ENCODE measurements around the gene NOL3. TPM values are rescaled to one million over a fixed set of nuclear protein-coding genes. Genes with fewer than 3 reads are reported as not detected.

NOL3 gene
- total and polyA plus RNA-seq, 9 of the 15 experiments (the other 6 are each of a cell fraction or from before 2014, with no cell fraction given) = 0.45 to 14.0 (median 5.4) TPM

DNA sequence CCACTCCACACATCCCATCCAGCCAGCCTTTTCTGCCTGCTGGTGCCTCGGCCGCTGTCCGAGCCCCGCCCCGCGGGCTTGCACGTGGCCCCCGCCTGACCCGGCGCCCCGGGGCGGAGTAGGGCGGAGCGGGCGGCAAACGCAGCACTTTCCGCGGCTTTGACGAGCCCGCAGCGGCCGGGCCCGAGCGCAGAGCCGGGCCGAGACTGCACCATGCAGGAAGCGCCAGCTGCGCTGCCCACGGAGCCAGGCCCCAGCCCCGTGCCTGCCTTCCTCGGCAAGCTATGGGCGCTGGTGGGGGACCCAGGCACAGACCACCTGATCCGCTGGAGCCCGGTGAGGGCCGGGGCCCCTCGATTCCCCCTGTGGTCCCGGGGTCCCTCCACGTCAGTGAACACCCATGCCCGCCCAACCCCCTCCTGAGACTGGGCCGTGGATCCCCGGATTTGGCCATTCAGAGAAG is 5.7 kb upstream of the NOL3 start, which contains the start of gene HSF4 (continued):
- TF ChIP-seq, protein P1, sequence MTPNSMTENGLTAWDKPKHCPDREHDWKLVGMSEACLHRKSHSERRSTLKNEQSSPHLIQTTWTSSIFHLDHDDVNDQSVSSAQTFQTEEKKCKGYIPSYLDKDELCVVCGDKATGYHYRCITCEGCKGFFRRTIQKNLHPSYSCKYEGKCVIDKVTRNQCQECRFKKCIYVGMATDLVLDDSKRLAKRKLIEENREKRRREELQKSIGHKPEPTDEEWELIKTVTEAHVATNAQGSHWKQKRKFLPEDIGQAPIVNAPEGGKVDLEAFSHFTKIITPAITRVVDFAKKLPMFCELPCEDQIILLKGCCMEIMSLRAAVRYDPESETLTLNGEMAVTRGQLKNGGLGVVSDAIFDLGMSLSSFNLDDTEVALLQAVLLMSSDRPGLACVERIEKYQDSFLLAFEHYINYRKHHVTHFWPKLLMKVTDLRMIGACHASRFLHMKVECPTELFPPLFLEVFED (CRISPR knock-in tag; conservative IDR thresholded peaks at IDR 0.05) = no peak
- TF ChIP-seq ZC3H11A (IDR thresholded peaks at IDR 0.05; ENCODE audit: low read depth, low read length) (no peak), MBD2 (IDR thresholded peaks at IDR 0.05; ENCODE audit: borderline replicate concordance, low read depth) (no peak), MAFF (IDR thresholded peaks at IDR 0.05; ENCODE audit: low read length) (no peak), MYC (IDR thresholded peaks at IDR 0.05; ENCODE audit: low read depth, low read length) (peak; percentile 88), MYC (CRISPR knock-in tag; IDR thresholded peaks at IDR 0.05; ENCODE audit: borderline replicate concordance, low read depth) (no peak), TRIM28 (IDR thresholded peaks at IDR 0.05) (no peak), NUFIP1 (IDR thresholded peaks at IDR 0.05; ENCODE audit: partially characterized antibody) (no peak), SAFB2 (IDR thresholded peaks at IDR 0.05; ENCODE audit: borderline replicate concordance, low read depth, low read length, severe bottlenecking) (no peak), PHF21A (IDR thresholded peaks at IDR 0.05; ENCODE audit: borderline replicate concordance, low read depth) (no peak), EP400 (IDR thresholded peaks at IDR 0.05) (no peak; the same call in 1 of the 2 replicates), ZNF583 (CRISPR knock-in tag; IDR thresholded peaks at IDR 0.05) (0 out of 2 replicates have a peak, but pooled peaks have one; percentile 36), HNRNPLL (IDR thresholded peaks at IDR 0.05; ENCODE audit: low read depth, low read length, poor library complexity, severe bottlenecking) (peak; percentile 58), TGIF2 (CRISPR knock-in tag; IDR thresholded peaks at IDR 0.05) (peak; percentile 63; the same call in 1 of the 2 replicates), RBM25 (IDR thresholded peaks at IDR 0.05; ENCODE audit: low read depth, low read length, severe bottlenecking) (peak; percentile 13), ZNF444 (CRISPR knock-in tag; IDR thresholded peaks at IDR 0.05) (no peak), TBP (optimal IDR thresholded peaks at IDR 0.05; ENCODE audit: low read depth, low read length) (no peak), ZNF764 (CRISPR knock-in tag; IDR thresholded peaks at IDR 0.05; ENCODE audit: low read depth) (no peak), GTF2A2 (tag; IDR thresholded peaks at IDR 0.05) (no peak), ETS2 (tag; IDR thresholded peaks at IDR 0.05; ENCODE audit: borderline replicate concordance, poor library complexity, severe bottlenecking) (no peak)
- TF ChIP-seq, protein P2, sequence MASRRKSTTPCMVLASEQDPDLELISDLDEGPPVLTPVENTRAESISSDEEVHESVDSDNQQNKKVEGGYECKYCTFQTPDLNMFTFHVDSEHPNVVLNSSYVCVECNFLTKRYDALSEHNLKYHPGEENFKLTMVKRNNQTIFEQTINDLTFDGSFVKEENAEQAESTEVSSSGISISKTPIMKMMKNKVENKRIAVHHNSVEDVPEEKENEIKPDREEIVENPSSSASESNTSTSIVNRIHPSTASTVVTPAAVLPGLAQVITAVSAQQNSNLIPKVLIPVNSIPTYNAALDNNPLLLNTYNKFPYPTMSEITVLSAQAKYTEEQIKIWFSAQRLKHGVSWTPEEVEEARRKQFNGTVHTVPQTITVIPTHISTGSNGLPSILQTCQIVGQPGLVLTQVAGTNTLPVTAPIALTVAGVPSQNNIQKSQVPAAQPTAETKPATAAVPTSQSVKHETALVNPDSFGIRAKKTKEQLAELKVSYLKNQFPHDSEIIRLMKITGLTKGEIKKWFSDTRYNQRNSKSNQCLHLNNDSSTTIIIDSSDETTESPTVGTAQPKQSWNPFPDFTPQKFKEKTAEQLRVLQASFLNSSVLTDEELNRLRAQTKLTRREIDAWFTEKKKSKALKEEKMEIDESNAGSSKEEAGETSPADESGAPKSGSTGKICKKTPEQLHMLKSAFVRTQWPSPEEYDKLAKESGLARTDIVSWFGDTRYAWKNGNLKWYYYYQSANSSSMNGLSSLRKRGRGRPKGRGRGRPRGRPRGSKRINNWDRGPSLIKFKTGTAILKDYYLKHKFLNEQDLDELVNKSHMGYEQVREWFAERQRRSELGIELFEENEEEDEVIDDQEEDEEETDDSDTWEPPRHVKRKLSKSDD (conservative IDR thresholded peaks at IDR 0.05; ENCODE audit: low read length) = no peak
- TF ChIP-seq, protein P3, sequence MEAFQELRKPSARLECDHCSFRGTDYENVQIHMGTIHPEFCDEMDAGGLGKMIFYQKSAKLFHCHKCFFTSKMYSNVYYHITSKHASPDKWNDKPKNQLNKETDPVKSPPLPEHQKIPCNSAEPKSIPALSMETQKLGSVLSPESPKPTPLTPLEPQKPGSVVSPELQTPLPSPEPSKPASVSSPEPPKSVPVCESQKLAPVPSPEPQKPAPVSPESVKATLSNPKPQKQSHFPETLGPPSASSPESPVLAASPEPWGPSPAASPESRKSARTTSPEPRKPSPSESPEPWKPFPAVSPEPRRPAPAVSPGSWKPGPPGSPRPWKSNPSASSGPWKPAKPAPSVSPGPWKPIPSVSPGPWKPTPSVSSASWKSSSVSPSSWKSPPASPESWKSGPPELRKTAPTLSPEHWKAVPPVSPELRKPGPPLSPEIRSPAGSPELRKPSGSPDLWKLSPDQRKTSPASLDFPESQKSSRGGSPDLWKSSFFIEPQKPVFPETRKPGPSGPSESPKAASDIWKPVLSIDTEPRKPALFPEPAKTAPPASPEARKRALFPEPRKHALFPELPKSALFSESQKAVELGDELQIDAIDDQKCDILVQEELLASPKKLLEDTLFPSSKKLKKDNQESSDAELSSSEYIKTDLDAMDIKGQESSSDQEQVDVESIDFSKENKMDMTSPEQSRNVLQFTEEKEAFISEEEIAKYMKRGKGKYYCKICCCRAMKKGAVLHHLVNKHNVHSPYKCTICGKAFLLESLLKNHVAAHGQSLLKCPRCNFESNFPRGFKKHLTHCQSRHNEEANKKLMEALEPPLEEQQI (IDR thresholded peaks at IDR 0.05) = no peak
